IMR-90 (cell line): ENCODE results near the gene STAC3. TPM values are rescaled to one million over a fixed set of nuclear protein-coding genes. Genes with fewer than 3 reads are reported as not detected.

Experiments used
- ATAC-seq: fragments of 200-7000 bp; cut with Tn5 transposase; 2 replicates; pipeline ENCODE4 v1.9.1; 2020; ENCODE audit warnings: low read depth, mild to moderate bottlenecking, moderate library complexity
- BruUV-seq: library from RNA; stranded (reverse); fragments of 400-500 nt; replicated peaks from 2 replicates; lab custom pipeline; 2021; lab: Mats Ljungman, UMichigan
- CTCF ChIA-PET: fragments of 300-600 bp; formaldehyde crosslinking; extraction: SDS; loops from one replicate; lab custom pipeline; 2021; ENCODE audit warnings: antibody characterized with exemption; lab: Yijun Ruan, JAX
- POLR2A ChIA-PET: fragments of 300-600 bp; sonication (Branson Sonifier 250); formaldehyde crosslinking; loops from one replicate; lab custom pipeline; 2022; ENCODE audit warnings: antibody characterized with exemption; ENCODE audit not compliant: unreplicated experiment; lab: Charles Lee
- DNase-seq: peaks from one replicate; pipeline ENCODE4 v3.0.0; 2013
- H2AFZ ChIP-seq: replicated peaks from 2 replicates; pipeline ENCODE3; 2013; ENCODE audit warnings: low read length, mild to moderate bottlenecking; ENCODE audit not compliant: poor library complexity
- H2AK5ac ChIP-seq: 2 replicates; pipeline ENCODE4 v1.6.1; 2013; ENCODE audit warnings: low read depth, low read length, inconsistent platforms
- H2AK9ac ChIP-seq: replicated peaks from 2 replicates; pipeline ENCODE3; 2013; ENCODE audit warnings: mild to moderate bottlenecking, low read depth, low read length, moderate library complexity; ENCODE audit not compliant: poor library complexity
- H2BK120ac ChIP-seq: 2 replicates; pipeline ENCODE4 v1.6.1; 2013; ENCODE audit warnings: low read depth, low read length, inconsistent platforms
- H2BK15ac ChIP-seq: 3 replicates; pipeline ENCODE4 v1.6.1; 2013; ENCODE audit warnings: low read depth, low read length, inconsistent platforms
- H2BK20ac ChIP-seq: 2 replicates; pipeline ENCODE4 v1.6.1; 2013; ENCODE audit warnings: low read depth, mild to moderate bottlenecking, inconsistent platforms, low read length, moderate library complexity
- H2BK5ac ChIP-seq: 2 replicates; pipeline ENCODE4 v1.6.1; 2013; ENCODE audit warnings: mild to moderate bottlenecking, low read depth, low read length, inconsistent platforms; ENCODE audit not compliant: poor library complexity, severe bottlenecking
- H3K14ac ChIP-seq: replicated peaks from 2 replicates; pipeline ENCODE4 v1.6.1; 2013; ENCODE audit warnings: low read depth, low read length, inconsistent platforms
- H3K18ac ChIP-seq: 2 replicates; pipeline ENCODE4 v1.6.1; 2013; ENCODE audit warnings: low read depth, low read length, control low read depth
- H3K23ac ChIP-seq: 2 replicates; pipeline ENCODE4 v1.6.1; 2013; ENCODE audit warnings: low read depth, low read length, inconsistent platforms
- H3K27ac ChIP-seq: 2 replicates; pipeline ENCODE4 v1.5.1; 2013; ENCODE audit warnings: mild to moderate bottlenecking, control low read depth, low read length; ENCODE audit not compliant: insufficient read depth
- H3K27me3 ChIP-seq: 2 replicates; pipeline ENCODE4 v1.6.1; 2013; ENCODE audit warnings: low read length; ENCODE audit not compliant: control insufficient read depth, insufficient read depth
- H3K36me3 ChIP-seq: 2 replicates; pipeline ENCODE4 v1.6.1; 2013; ENCODE audit warnings: low read length, mixed read lengths; ENCODE audit not compliant: control insufficient read depth, insufficient read depth
- H3K4ac ChIP-seq: 2 replicates; pipeline ENCODE4 v1.6.1; 2013; ENCODE audit warnings: low read depth, low read length, inconsistent platforms
- H3K4me1 ChIP-seq: 2 replicates; pipeline ENCODE4 v1.6.1; 2013; ENCODE audit warnings: low read length, mixed read lengths; ENCODE audit not compliant: control insufficient read depth, insufficient read depth
- H3K4me2 ChIP-seq: 2 replicates; pipeline ENCODE4 v1.6.1; 2013; ENCODE audit warnings: low read depth, mild to moderate bottlenecking, control low read depth, low read length, moderate library complexity
- H3K4me3 ChIP-seq: 2 replicates; pipeline ENCODE4 v1.5.1; 2013; ENCODE audit warnings: low read depth, mild to moderate bottlenecking, control low read depth, low read length, moderate library complexity; ENCODE audit not compliant: insufficient read depth
- H3K56ac ChIP-seq: 2 replicates; pipeline ENCODE4 v1.6.1; 2013; ENCODE audit warnings: low read length, inconsistent platforms; ENCODE audit not compliant: insufficient read depth; ENCODE audit errors: extremely low read depth
- H3K79me1 ChIP-seq, 2 experiments: 2 replicates each; pipeline ENCODE4 v1.6.1; 2013; ENCODE audit warnings: low read length in 2 of 2, inconsistent platforms in 1 of 2, low read depth in 1 of 2
- H3K9ac ChIP-seq: 2 replicates; pipeline ENCODE4 v1.6.1; 2013; ENCODE audit warnings: low read depth, low read length, control low read depth
- H3K9me1 ChIP-seq: 2 replicates; pipeline ENCODE4 v1.6.1; 2013; ENCODE audit warnings: low read length, inconsistent platforms; ENCODE audit not compliant: insufficient read depth
- H3K9me3 ChIP-seq: 2 replicates; pipeline ENCODE4 v1.6.1; 2013; ENCODE audit warnings: low read length; ENCODE audit not compliant: control insufficient read depth, insufficient read depth
- H4K20me1 ChIP-seq: 2 replicates; pipeline ENCODE4 v1.6.1; 2013; ENCODE audit warnings: low read length, inconsistent platforms; ENCODE audit not compliant: insufficient read depth
- H4K5ac ChIP-seq: 2 replicates; pipeline ENCODE4 v1.6.1; 2013; ENCODE audit warnings: mild to moderate bottlenecking, low read depth, low read length, control low read depth
- H4K8ac ChIP-seq, 2 experiments: 2 replicates each; pipeline ENCODE4 v1.6.1; 2013; ENCODE audit warnings: low read depth in 2 of 2, low read length in 2 of 2, control low read depth in 1 of 2, inconsistent platforms in 1 of 2
- H4K91ac ChIP-seq: 2 replicates; pipeline ENCODE4 v1.6.1; 2013; ENCODE audit warnings: low read depth, low read length, inconsistent platforms; ENCODE audit not compliant: insufficient read depth
- BHLHE40 ChIP-seq: fragments of 150-350 bp; IDR thresholded peaks from 2 replicates; pipeline ENCODE4 v1.6.1; 2016; ENCODE audit warnings: mild to moderate bottlenecking, low read depth, low read length
- CEBPB ChIP-seq: IDR thresholded peaks from 2 replicates; pipeline ENCODE4 v1.6.1; 2012; ENCODE audit warnings: low read depth, low read length, improper control_type of control experiment
- CHD1 ChIP-seq: IDR thresholded peaks from 2 replicates; pipeline ENCODE4 v1.6.1; 2012; ENCODE audit warnings: low read depth, low read length, improper control_type of control experiment
- FOS ChIP-seq: fragments of 150-350 bp; IDR thresholded peaks from 2 replicates; pipeline ENCODE4 v1.6.1; 2016; ENCODE audit warnings: low read depth, low read length
- MXI1 ChIP-seq: IDR thresholded peaks from 2 replicates; pipeline ENCODE4 v1.6.1; 2012; ENCODE audit warnings: low read depth, mild to moderate bottlenecking, low read length, moderate library complexity, borderline replicate concordance
- NFE2L2 ChIP-seq: fragments of 150-350 bp; IDR thresholded peaks from 2 replicates; pipeline ENCODE4 v1.6.1; 2016; ENCODE audit warnings: low read depth, mild to moderate bottlenecking, low read length
- POLR2A ChIP-seq: IDR thresholded peaks from 2 replicates; pipeline ENCODE4 v1.6.1; 2012; ENCODE audit warnings: mild to moderate bottlenecking, low read depth, low read length
- RAD21 ChIP-seq: IDR thresholded peaks from 2 replicates; pipeline ENCODE4 v1.6.1; 2012; ENCODE audit warnings: low read length, improper control_type of control experiment
- RCOR1 ChIP-seq: IDR thresholded peaks from 2 replicates; pipeline ENCODE4 v1.6.1; 2012; ENCODE audit warnings: mild to moderate bottlenecking, low read length, improper control_type of control experiment; ENCODE audit not compliant: insufficient replicate concordance
- RFX5 ChIP-seq: IDR thresholded peaks from 2 replicates; pipeline ENCODE4 v1.8.0; 2012; ENCODE audit warnings: low read depth, mild to moderate bottlenecking, low read length, moderate library complexity
- SMC3 ChIP-seq: fragments of 150-350 bp; IDR thresholded peaks from 2 replicates; pipeline ENCODE4 v1.6.1; 2016; ENCODE audit warnings: low read depth, mild to moderate bottlenecking, antibody characterized with exemption, low read length, moderate library complexity
- WGBS, 2 experiments: methylation state at CpG; one replicate each; pipeline versions ENCODE4 v1.1.5 to v1.1.7; 2013; ENCODE audit warnings: missing lambda C conversion rate in 2 of 2; ENCODE audit not compliant: insufficient read length in 1 of 2; ENCODE audit errors: extremely low coverage in 2 of 2; 5-methylcytosine and 5-hydroxymethylcytosine counted together
- dilution Hi-C: fragments of 300-500 bp; cut with HindIII; formaldehyde crosslinking; loops from one replicate; pipeline ENCODE4 v1.14.3; 2018; ENCODE audit warnings: low sequenced_read_pairs; ENCODE audit not compliant: unreplicated experiment
- in situ Hi-C: fragments of 300-500 bp; cut with MboI; formaldehyde crosslinking; loops from 3 replicates; pipeline ENCODE4 v1.14.3; 2019; ENCODE audit warnings: low sequenced_read_pairs, inconsistent platforms, mixed read lengths
- intact Hi-C: fragments of 100-400 bp; cut with micrococcal nuclease; formaldehyde crosslinking; loops from 2 replicates; pipeline ENCODE4 v1.10.0; 2022
- polyA plus RNA-seq, 3 experiments: library from polyadenylated mRNA; depleted of rRNA; stranded (reverse); fragments of >200 nt; gene quantifications; 2 replicates each; pipeline ENCODE4 v1.2.3, GENCODE V29; 2012; ENCODE audit warnings: low replicate concordance in 1 of 3
- total RNA-seq: library from RNA; depleted of rRNA; stranded (reverse); fragments of >200 nt; gene quantifications from 2 replicates; pipeline ENCODE4 v1.2.3, GENCODE V29; 2012
- TF ChIP-seq, protein P1 (sequence below): conservative IDR thresholded peaks from 2 replicates; pipeline ENCODE4 v1.5.1; 2012; ENCODE audit warnings: mild to moderate bottlenecking, low read depth, low read length, improper control_type of control experiment
- TF ChIP-seq, protein P2 (sequence below): fragments of 150-350 bp; IDR thresholded peaks from 2 replicates; pipeline ENCODE4 v1.6.1; 2016; ENCODE audit warnings: low read depth, mild to moderate bottlenecking, low read length, moderate library complexity, borderline replicate concordance
- TF ChIP-seq, protein P3 (sequence below): fragments of 150-350 bp; IDR thresholded peaks from 2 replicates; pipeline ENCODE4 v1.6.1; 2017; ENCODE audit warnings: mild to moderate bottlenecking, antibody characterized with exemption, low read length, low read depth

Gene STAC3
- total and polyA plus RNA-seq, 2 of the 4 experiments (the other 2 are of a cell fraction), result 0.18 to 0.67 TPM

- in situ Hi-C loops, result no loop called here
- H2BK15ac ChIP-seq, result no peak overlapping the region
- H3K4me1 ChIP-seq, result peaks cover 4% of the 10 kb centered on the region; the same call in 1 of the 2 replicates
- H3K9ac ChIP-seq, result no peak overlapping the region
- no peak overlapping the region for H4K5ac ChIP-seq
- H3K9me3 ChIP-seq, result no peaks in the 10 kb centered on the region
- WGBS, 2 experiments, result 74% methylated on average over 5 of the region's 13 CpGs; no CpG with 5 or more reads in 1 of the 2 experiments
- 0 out of 2 replicates have a peak, but pooled peaks cover under 1% of the 10 kb centered on the region for H3K9me1 ChIP-seq
- H3K56ac ChIP-seq, result no peak overlapping the region
- H3K36me3 ChIP-seq, result no peaks in the 10 kb centered on the region
- no peak overlapping the region for H2AK9ac ChIP-seq
- H3K23ac ChIP-seq, result no peak overlapping the region
- no peak overlapping the region for H2BK120ac ChIP-seq
- no peak overlapping the region for H4K8ac ChIP-seq
- H2AFZ ChIP-seq, result no peak overlapping the region
- H3K4ac ChIP-seq, result no peak overlapping the region
- H3K79me1 ChIP-seq, result peaks cover 0 to 2% of the 10 kb centered on the region in 2 experiments; a peak in 1 of 4 replicates
- no peak overlapping the region for H2BK5ac ChIP-seq
- no peak overlapping the region for H3K27ac ChIP-seq
- H3K27me3 ChIP-seq, result peaks cover 55% of the 10 kb centered on the region
- CTCF ChIA-PET, result no interaction called here
- H3K4me3 ChIP-seq, result no peak overlapping the region
- H3K18ac ChIP-seq, result no peak overlapping the region
- no peak for ATAC-seq
- H2BK20ac ChIP-seq, result no peak overlapping the region
- H3K4me2 ChIP-seq, result no peak overlapping the region
- H4K20me1 ChIP-seq, result peaks cover 14% of the 10 kb centered on the region
- no peak overlapping the region for H4K91ac ChIP-seq
- dilution Hi-C loops, result no loop called here
- H2AK5ac ChIP-seq, result no peak overlapping the region
- no peak for DNase-seq
- BruUV-seq, result no TSS peak
- POLR2A ChIA-PET, result no interaction called here
- H3K14ac ChIP-seq, result no peak overlapping the region
- intact Hi-C loops, result no loop called here
- TF ChIP-seq MXI1, result no peak
- TF ChIP-seq, protein P1, sequence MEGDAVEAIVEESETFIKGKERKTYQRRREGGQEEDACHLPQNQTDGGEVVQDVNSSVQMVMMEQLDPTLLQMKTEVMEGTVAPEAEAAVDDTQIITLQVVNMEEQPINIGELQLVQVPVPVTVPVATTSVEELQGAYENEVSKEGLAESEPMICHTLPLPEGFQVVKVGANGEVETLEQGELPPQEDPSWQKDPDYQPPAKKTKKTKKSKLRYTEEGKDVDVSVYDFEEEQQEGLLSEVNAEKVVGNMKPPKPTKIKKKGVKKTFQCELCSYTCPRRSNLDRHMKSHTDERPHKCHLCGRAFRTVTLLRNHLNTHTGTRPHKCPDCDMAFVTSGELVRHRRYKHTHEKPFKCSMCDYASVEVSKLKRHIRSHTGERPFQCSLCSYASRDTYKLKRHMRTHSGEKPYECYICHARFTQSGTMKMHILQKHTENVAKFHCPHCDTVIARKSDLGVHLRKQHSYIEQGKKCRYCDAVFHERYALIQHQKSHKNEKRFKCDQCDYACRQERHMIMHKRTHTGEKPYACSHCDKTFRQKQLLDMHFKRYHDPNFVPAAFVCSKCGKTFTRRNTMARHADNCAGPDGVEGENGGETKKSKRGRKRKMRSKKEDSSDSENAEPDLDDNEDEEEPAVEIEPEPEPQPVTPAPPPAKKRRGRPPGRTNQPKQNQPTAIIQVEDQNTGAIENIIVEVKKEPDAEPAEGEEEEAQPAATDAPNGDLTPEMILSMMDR, result no peak
- TF ChIP-seq RAD21, result no peak
- TF ChIP-seq, protein P2, sequence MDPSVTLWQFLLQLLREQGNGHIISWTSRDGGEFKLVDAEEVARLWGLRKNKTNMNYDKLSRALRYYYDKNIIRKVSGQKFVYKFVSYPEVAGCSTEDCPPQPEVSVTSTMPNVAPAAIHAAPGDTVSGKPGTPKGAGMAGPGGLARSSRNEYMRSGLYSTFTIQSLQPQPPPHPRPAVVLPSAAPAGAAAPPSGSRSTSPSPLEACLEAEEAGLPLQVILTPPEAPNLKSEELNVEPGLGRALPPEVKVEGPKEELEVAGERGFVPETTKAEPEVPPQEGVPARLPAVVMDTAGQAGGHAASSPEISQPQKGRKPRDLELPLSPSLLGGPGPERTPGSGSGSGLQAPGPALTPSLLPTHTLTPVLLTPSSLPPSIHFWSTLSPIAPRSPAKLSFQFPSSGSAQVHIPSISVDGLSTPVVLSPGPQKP, result no peak
- TF ChIP-seq FOS, result no peak
- TF ChIP-seq POLR2A, result no peak
- TF ChIP-seq BHLHE40, result no peak
- no peak for TF ChIP-seq CEBPB
- TF ChIP-seq SMC3, result no peak
- TF ChIP-seq RCOR1, result no peak
- no peak for TF ChIP-seq NFE2L2
- TF ChIP-seq, protein P3, sequence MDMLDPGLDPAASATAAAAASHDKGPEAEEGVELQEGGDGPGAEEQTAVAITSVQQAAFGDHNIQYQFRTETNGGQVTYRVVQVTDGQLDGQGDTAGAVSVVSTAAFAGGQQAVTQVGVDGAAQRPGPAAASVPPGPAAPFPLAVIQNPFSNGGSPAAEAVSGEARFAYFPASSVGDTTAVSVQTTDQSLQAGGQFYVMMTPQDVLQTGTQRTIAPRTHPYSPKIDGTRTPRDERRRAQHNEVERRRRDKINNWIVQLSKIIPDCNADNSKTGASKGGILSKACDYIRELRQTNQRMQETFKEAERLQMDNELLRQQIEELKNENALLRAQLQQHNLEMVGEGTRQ, result no peak
- no peak for TF ChIP-seq CHD1
- TF ChIP-seq RFX5, result no peak
Observed at GRCh38 chr12:57222286-57223190, 28.4 kb downstream of the STAC3 start.
